ENCODE measurements around the gene UBC. TPM values are rescaled to one million over a fixed set of nuclear protein-coding genes. Genes with fewer than 3 reads are reported as not detected.
A peak's percentile ranks its signal among the peaks of the same experiment; 100 is the strongest.
"Not testable (repeated sequence)": the region's sequence is repeated elsewhere in the genome, so short reads cannot be mapped to it uniquely, and the experiment has no call there.

UBC gene
- total RNA-seq, 1 donor from 2014 or later, result 847 TPM

DNA sequence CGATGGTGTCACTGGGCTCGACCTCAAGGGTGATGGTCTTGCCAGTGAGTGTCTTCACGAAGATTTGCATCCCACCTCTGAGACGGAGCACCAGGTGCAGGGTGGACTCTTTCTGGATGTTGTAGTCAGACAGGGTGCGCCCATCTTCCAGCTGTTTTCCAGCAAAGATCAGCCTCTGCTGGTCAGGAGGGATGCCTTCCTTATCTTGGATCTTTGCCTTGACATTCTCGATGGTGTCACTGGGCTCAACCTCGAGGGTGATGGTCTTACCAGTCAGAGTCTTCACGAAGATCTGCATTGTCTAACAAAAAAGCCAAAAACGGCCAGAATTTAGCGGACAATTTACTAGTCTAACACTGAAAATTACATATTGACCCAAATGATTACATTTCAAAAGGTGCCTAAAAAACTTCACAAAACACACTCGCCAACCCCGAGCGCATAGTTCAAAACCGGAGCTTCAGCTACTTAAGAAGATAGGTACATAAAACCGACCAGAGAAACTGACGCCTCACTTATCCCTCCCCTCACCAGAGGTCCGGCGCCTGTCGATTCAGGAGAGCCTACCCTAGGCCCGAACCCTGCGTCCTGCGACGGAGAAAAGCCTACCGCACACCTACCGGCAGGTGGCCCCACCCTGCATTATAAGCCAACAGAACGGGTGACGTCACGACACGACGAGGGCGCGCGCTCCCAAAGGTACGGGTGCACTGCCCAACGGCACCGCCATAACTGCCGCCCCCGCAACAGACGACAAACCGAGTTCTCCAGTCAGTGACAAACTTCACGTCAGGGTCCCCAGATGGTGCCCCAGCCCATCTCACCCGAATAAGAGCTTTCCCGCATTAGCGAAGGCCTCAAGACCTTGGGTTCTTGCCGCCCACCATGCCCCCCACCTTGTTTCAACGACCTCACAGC, 717 bp downstream of the UBC start:
- ATAC-seq (ENCODE audit: low read depth) (peak; percentile 49), DNase-seq (peak; percentile 81)
- intact Hi-C loops (cut with micrococcal nuclease), result loop anchor here (1.0 to 5.0 kb wide), 4 partner anchors 14 to 201 kb away; partner anchors contain the start of gene DHX37

GRCh38 chr12:124912529-124913287, 1.7 kb downstream of the UBC start:
- CTCF ChIA-PET, result interaction anchor here (1.5 to 11.3 kb wide), 2 partner anchors 9 to 25 kb away, joined by 6 to 177 read pairs; no protein-coding TSS in a partner anchor
- DNase-seq; H3K27me3 Mint-ChIP-seq; H3K9me3 Mint-ChIP-seq; H3K27ac Mint-ChIP-seq; ATAC-seq (ENCODE audit: low read depth): not testable (repeated sequence)
- POLR2A ChIA-PET, result interaction anchor here (7.3 to 20.6 kb wide), 2 partner anchors 13 to 25 kb away, joined by 174 to 590 read pairs; no protein-coding TSS in a partner anchor
- Mint-ChIP-seq H3K36me3 (ENCODE audit: low read depth) (peaks cover 42% of the 10 kb centered on the region), H3K4me3 (peak overlapping the region; percentile 100), H3K4me1 (peaks cover 67% of the 10 kb centered on the region)
- intact Hi-C loops (cut with micrococcal nuclease), result loop anchor here (5.0 kb wide), 1 partner anchor 200 kb away; no protein-coding TSS in a partner anchor

More for the DNA sequence above, 717 bp downstream of the UBC start:
- Mint-ChIP-seq H3K9me3 (no peaks in the 10 kb centered on the region), H3K36me3 (ENCODE audit: low read depth) (peaks cover 42% of the 10 kb centered on the region), H3K4me1 (peaks cover 78% of the 10 kb centered on the region), H3K27me3 (no peaks in the 10 kb centered on the region), H3K27ac (peak overlapping the region; percentile 100), H3K4me3 (peak overlapping the region; percentile 100)
- TF ChIP-seq, protein P1, sequence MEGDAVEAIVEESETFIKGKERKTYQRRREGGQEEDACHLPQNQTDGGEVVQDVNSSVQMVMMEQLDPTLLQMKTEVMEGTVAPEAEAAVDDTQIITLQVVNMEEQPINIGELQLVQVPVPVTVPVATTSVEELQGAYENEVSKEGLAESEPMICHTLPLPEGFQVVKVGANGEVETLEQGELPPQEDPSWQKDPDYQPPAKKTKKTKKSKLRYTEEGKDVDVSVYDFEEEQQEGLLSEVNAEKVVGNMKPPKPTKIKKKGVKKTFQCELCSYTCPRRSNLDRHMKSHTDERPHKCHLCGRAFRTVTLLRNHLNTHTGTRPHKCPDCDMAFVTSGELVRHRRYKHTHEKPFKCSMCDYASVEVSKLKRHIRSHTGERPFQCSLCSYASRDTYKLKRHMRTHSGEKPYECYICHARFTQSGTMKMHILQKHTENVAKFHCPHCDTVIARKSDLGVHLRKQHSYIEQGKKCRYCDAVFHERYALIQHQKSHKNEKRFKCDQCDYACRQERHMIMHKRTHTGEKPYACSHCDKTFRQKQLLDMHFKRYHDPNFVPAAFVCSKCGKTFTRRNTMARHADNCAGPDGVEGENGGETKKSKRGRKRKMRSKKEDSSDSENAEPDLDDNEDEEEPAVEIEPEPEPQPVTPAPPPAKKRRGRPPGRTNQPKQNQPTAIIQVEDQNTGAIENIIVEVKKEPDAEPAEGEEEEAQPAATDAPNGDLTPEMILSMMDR (IDR thresholded peaks at IDR 0.05), result no peak
- POLR2A ChIA-PET, result interaction anchor here (0.6 to 20.6 kb wide), 11 partner anchors 8 to 449 kb away, joined by 4 to 590 read pairs (median 15); partner anchors contain the start of gene BRI3BP
- CTCF ChIA-PET, result interaction anchor here (1.3 to 11.3 kb wide), 4 partner anchors 8 to 24 kb away, joined by 3 to 177 read pairs (median 12); no protein-coding TSS in a partner anchor

- intact Hi-C loops (cut with micrococcal nuclease), result loop anchor here (5.0 kb wide), 1 partner anchor 199 kb away; no protein-coding TSS in a partner anchor
- Mint-ChIP-seq H3K36me3 (ENCODE audit: low read depth) (peaks cover 42% of the 10 kb centered on the region), H3K27ac (peak overlapping the region; percentile 79), H3K4me1 (peaks cover 59% of the 10 kb centered on the region), H3K4me3 (peak overlapping the region; percentile 48)
- H3K27me3 Mint-ChIP-seq; ATAC-seq (ENCODE audit: low read depth); DNase-seq; H3K9me3 Mint-ChIP-seq: not testable (repeated sequence)
- POLR2A ChIA-PET, result interaction anchor here (0.5 to 20.6 kb wide), 6 partner anchors 9 to 905 kb away, joined by 3 to 590 read pairs (median 4); no protein-coding TSS in a partner anchor
- CTCF ChIA-PET, result interaction anchor here (1.5 to 2.7 kb wide), 2 partner anchors 8 to 27 kb away, joined by 6 to 31 read pairs; no protein-coding TSS in a partner anchor
Measured at GRCh38 chr12:124911521-124911920, 2.9 kb downstream of the UBC start.

GRCh38 chr12:124910561-124911478, 3.6 kb downstream of the UBC start:
- no peak for ATAC-seq (ENCODE audit: low read depth)
- Mint-ChIP-seq H3K27me3 (no peaks in the 10 kb centered on the region), H3K27ac (peak overlapping the region; percentile 79), H3K9me3 (no peaks in the 10 kb centered on the region), H3K36me3 (ENCODE audit: low read depth) (peaks cover 42% of the 10 kb centered on the region), H3K4me3 (peak overlapping the region; percentile 48), H3K4me1 (peaks cover 57% of the 10 kb centered on the region)
- intact Hi-C loops (cut with micrococcal nuclease), result loop anchor here (5.0 kb wide), 1 partner anchor 199 kb away; no protein-coding TSS in a partner anchor
- CTCF ChIA-PET, result interaction anchor here (1.5 to 2.7 kb wide), 2 partner anchors 9 to 28 kb away, joined by 6 to 31 read pairs; no protein-coding TSS in a partner anchor
- TF ChIP-seq, protein P1 (IDR thresholded peaks at IDR 0.05), result no peak
- no peak for DNase-seq
- POLR2A ChIA-PET, result interaction anchor here (0.5 to 20.6 kb wide), 6 partner anchors 10 to 136 kb away, joined by 3 to 590 read pairs (median 4); no protein-coding TSS in a partner anchor

Measured in activated B cell treated with CpG ODN at 0.5 μM for 24 hours (primary cell).